GM13977 (cell line): ENCODE measurements around the gene GATM.

ENCODE experiments used
- DNase-seq: peaks from one replicate; pipeline ENCODE4 v3.0.0; 2012; ENCODE audit warnings: low spot score
- in situ Hi-C: fragments of 300-500 bp; cut with MboI; formaldehyde crosslinking; loops from one replicate; pipeline ENCODE4 v1.12.0; 2022; ENCODE audit warnings: low sequenced_read_pairs, low pct_unique_long_range_greater_than_20kb, mixed read lengths, inconsistent platforms; ENCODE audit not compliant: unreplicated experiment
- TF ChIP-seq, protein P1 (sequence below): IDR thresholded peaks from 2 replicates; pipeline ENCODE4 v1.5.1; 2012; ENCODE audit warnings: mild to moderate bottlenecking, control low read depth; ENCODE audit not compliant: insufficient read depth; ENCODE audit errors: extremely low read depth, missing control alignments

GATM gene

DNA sequence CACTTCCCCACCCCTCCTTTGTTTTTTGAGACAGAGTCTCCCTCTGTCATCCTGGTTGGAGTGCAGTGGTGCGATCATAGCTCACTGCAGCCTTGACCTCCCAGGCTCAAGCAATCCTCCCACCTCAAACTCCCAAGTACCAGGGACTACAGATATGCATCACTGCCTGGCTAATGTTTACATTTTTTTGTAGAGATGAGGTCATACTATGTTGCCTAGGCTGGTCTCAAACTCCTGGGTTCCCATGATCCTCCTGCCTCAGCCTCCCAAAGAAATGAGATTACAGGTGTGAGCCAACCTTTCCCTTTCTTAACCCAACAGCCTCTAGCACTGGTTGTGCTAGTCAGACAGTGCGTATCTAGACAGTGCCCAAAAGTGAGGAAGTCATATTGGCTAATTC, 6.4 kb upstream of the GATM start:
- in situ Hi-C loops: loop anchor here (25.0 kb wide), 1 partner anchor 172 kb away; no protein-coding TSS in a partner anchor
- DNase-seq: no peak
- TF ChIP-seq, protein P1, sequence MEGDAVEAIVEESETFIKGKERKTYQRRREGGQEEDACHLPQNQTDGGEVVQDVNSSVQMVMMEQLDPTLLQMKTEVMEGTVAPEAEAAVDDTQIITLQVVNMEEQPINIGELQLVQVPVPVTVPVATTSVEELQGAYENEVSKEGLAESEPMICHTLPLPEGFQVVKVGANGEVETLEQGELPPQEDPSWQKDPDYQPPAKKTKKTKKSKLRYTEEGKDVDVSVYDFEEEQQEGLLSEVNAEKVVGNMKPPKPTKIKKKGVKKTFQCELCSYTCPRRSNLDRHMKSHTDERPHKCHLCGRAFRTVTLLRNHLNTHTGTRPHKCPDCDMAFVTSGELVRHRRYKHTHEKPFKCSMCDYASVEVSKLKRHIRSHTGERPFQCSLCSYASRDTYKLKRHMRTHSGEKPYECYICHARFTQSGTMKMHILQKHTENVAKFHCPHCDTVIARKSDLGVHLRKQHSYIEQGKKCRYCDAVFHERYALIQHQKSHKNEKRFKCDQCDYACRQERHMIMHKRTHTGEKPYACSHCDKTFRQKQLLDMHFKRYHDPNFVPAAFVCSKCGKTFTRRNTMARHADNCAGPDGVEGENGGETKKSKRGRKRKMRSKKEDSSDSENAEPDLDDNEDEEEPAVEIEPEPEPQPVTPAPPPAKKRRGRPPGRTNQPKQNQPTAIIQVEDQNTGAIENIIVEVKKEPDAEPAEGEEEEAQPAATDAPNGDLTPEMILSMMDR: no peak

DNA sequence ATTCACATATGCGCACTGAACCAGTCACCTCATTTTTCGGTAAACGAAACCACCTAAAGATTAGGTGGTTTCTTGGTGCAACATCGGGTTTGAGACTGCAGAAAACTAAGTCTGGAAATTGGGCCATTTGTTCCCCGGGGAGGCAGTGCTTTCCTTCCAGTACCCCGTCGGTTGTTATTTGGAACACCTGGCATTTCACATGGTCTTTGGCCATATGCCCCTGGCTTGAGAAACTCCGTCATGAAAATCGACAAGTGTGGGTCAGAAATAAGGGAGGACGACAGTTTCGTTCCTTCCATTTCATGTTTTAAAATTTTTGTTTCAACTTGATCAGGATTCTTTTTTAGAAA, 544 bp upstream of the GATM start:
- TF ChIP-seq, protein P1: no peak
- in situ Hi-C loops: loop anchor here (25.0 kb wide), 1 partner anchor 167 kb away; no protein-coding TSS in a partner anchor
- DNase-seq: no peak

DNA sequence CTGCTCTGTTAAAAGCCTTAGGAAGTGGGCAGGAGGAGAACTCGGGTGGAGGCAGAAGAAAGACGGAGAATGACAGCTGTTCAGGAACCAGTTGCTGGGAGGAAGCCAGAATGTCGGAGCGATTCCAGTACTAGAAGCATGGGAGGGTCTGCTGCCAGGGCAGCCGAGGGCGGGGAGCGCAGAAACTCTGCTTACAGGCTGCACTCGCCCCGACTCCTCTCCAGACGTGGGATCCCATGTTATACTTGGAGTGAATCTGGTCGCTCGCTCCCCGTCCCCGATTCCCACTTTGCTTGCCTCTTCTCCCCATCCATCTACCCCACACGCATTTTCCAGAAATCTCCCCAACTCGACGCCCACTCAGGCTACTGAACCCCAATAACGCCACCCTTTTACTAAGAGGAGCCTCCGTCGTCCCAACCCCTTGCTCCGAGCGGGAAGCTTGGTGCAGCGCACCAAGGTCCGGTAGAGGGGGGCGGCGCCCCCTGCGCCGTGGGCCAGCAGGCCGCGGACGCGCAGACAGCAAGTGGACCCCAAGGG, 665 bp downstream of the GATM start:
- in situ Hi-C loops: loop anchor here (25.0 kb wide), 1 partner anchor 165 kb away; no protein-coding TSS in a partner anchor
- DNase-seq: peak; percentile 33
- TF ChIP-seq, protein P1: no peak

DNA sequence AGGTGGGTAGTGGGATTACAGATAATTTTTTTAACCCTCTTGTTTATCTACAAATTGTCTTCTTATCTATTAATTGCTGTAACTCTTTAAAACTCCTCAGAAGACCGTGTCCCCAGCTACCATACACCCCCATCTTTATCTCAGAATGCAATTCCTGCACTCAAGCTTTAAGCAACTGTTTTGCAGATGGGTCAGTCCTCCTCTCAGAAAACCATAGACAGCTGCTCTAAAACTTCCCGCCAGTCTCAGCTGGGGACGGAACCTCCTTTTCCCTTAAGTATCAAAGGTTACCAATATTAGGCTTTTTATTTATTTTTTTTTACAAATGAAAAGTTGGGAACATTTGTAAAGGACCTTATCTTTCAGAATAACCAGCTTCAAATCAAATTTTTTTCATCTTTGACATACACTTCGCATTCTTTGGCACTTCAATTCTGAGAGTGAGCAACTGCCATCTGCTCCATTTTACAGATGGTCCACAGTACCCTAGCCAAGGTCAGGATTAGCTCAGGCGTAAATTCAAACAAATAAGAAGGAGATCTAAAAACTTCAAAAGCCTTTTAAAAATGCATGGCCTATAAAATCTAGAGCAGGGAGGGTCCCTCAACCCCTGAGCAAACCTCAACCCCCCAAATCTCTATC, 1.3 kb downstream of the GATM start:
- in situ Hi-C loops: loop anchor here (25.0 kb wide), 1 partner anchor 165 kb away; no protein-coding TSS in a partner anchor
- TF ChIP-seq, protein P1: no peak
- DNase-seq: no peak

DNA sequence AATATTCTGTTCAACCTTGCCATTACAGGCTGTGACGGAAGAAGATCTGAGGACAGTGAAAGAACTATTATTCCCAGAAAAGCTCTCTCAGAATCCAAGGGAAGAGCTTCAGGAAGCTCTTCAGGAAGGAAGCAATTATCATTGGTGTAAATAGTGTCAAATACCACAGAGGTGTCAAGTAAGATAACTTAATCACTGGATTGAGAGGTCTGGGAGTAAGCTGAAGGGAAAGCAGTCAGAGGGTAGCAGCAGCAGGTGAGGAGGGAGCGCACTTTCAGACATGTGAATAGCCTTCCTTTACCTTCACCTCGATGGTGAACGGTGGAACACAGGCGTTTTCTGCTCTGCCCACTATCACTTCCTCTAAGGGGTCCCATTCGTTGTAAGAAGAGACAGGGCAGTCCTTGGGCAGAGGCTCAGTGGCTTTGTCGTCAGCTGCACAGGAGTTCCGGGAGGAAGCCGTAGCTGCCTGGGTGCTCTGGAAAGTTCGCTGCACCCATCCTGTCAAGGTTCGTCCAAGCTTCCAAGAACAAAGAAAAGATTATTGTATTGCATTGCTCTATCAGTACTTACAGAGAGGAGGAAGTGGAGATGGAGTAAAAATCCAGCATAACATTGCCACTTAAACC, 1.9 kb downstream of the GATM start:
- TF ChIP-seq, protein P1: no peak
- in situ Hi-C loops: loop anchor here (25.0 kb wide), 1 partner anchor 164 kb away; no protein-coding TSS in a partner anchor
- no peak for DNase-seq

DNA sequence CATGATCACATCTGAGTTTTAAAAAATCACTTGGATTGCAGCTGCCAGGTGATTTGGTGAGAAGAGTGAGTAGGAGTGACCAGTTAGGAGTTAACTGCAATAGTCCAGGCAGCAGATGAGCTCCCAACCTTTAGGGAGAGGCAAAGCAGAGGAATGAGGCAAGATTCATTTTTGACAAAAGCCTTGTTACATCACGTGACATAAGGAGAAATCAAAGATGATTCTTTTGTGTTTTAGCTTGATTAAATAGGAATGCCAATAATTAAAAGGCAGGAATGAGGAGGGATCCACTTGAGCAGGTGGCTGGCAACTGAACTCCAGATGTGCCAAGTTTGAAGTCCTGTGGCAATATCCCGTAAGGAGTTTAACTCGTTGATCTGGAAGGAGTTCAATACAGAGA, 2.5 kb downstream of the GATM start:
- in situ Hi-C loops: loop anchor here (25.0 kb wide), 1 partner anchor 164 kb away; no protein-coding TSS in a partner anchor
- TF ChIP-seq, protein P1: no peak
- DNase-seq: no peak
